Measurements from ENCODE around the gene CAV3. TPM values are rescaled to one million over a fixed set of nuclear protein-coding genes. Genes with fewer than 3 reads are reported as not detected.
"Not testable (repeated sequence)": the region's sequence is repeated elsewhere in the genome, so short reads cannot be mapped to it uniquely, and the experiment has no call there.

CAV3 gene
- polyA plus RNA-seq, result under 1 TPM in 2 of 4 donors, not detected in 2; 0.16 to 0.96 TPM
- long read RNA-seq, donor 1, result 0 reads
- long read RNA-seq, donor 2, result 0 reads
- long read RNA-seq, donor 3, result 0 reads
- long read RNA-seq, donor 4, result 0 reads
- long read RNA-seq, donor 5, partial matches to known transcripts, result 0 of 1 reads
- long read RNA-seq, donor 5, other reads (novel, unspliced or antisense), result 0 of 1 reads
- long read RNA-seq, donor 6, result 0 reads
- long read RNA-seq, donor 7, result 0 reads
- long read RNA-seq, donor 8, partial matches to known transcripts, result 0 of 4 reads
- long read RNA-seq, donor 8, other reads (novel, unspliced or antisense), result 0 of 4 reads
- long read RNA-seq, donor 9, result 0 reads
- long read RNA-seq, donor 10, partial matches to known transcripts, result 0 of 1 reads
- long read RNA-seq, donor 10, other reads (novel, unspliced or antisense), result 0 of 1 reads

- FAIRE-seq (no peak), DNase-seq (no peak)
- 73 to 80% (median 76%) methylated on average over 20 to 23 of the region's 23 CpGs for WGBS, 3 donors
- no peak within 1 kb of the TSS for H3K27ac ChIP-seq (ENCODE audit: low read depth in 1 of 3, low read length in 2 of 3)
- H3K4me1 ChIP-seq (ENCODE audit: control insufficient read depth in 3 of 3, insufficient read depth in 2 of 3, low read depth in 1 of 3, low read length in 2 of 3), result no peaks in the 10 kb centered on the region
- no peak within 1 kb of the TSS for H3K4me3 ChIP-seq (ENCODE audit: low read depth in 1 of 3, low read length in 3 of 3)
- no peaks in the 10 kb centered on the region for H3K27me3 ChIP-seq (ENCODE audit: control insufficient read depth in 3 of 3, insufficient read depth in 3 of 3, low read length in 3 of 3)
- H3K36me3 ChIP-seq (ENCODE audit: control insufficient read depth in 3 of 3, insufficient read depth in 2 of 3, low read depth in 1 of 3, low read length in 3 of 3), result no peaks in the 10 kb centered on the region
- H3K9me3 ChIP-seq (ENCODE audit: control insufficient read depth in 2 of 2, insufficient read depth in 1 of 2, low read depth in 1 of 2, low read length in 1 of 2), result no peaks in the 10 kb centered on the region
These were observed at the start of gene CAV3 for GRCh38 chr3:8733332-8734094. CAV3 (plus strand) TSS chr3:8733802; CDS start chr3:8733877, 75 bp downstream.

- not testable (repeated sequence) for H3K27me3 ChIP-seq (ENCODE audit: control insufficient read depth in 3 of 3, insufficient read depth in 3 of 3, low read length in 3 of 3); FAIRE-seq; H3K4me3 ChIP-seq (ENCODE audit: low read depth in 1 of 3, low read length in 3 of 3); H3K4me1 ChIP-seq (ENCODE audit: control insufficient read depth in 3 of 3, insufficient read depth in 2 of 3, low read depth in 1 of 3, low read length in 2 of 3); DNase-seq; H3K9me3 ChIP-seq (ENCODE audit: control insufficient read depth in 2 of 2, insufficient read depth in 1 of 2, low read depth in 1 of 2, low read length in 1 of 2); H3K36me3 ChIP-seq (ENCODE audit: control insufficient read depth in 3 of 3, insufficient read depth in 2 of 3, low read depth in 1 of 3, low read length in 3 of 3); H3K27ac ChIP-seq (ENCODE audit: low read depth in 1 of 3, low read length in 2 of 3)
- 75 to 87% (median 79%) methylated on average over 6 of the region's 6 CpGs for WGBS, 3 donors
These were observed 48.6 kb upstream of the CAV3 start for GRCh38 chr3:8684992-8685391.

DNA sequence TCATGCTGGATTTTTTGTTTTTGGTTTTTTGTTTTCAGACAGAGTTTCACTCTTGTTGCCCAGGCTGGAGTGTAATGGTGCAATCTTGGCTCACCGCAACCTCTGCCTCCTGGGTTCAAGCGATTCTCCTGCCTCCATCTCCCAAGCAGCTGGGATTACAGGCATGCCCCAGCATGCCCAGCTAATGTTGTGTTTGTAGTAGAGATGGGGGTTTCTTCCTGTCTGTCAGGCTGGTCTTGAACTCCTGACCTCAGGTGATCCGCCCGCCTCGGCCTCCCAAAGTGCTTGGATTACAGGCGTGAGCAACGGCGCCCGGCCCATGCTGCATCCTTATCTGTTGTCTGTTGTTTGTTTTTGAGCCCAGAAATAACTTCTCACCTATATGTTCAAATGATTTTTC lies 42.3 kb upstream of the CAV3 start:
- WGBS, 3 donors, result 69 to 89% (median 82%) methylated on average over 9 of the region's 9 CpGs

DNA sequence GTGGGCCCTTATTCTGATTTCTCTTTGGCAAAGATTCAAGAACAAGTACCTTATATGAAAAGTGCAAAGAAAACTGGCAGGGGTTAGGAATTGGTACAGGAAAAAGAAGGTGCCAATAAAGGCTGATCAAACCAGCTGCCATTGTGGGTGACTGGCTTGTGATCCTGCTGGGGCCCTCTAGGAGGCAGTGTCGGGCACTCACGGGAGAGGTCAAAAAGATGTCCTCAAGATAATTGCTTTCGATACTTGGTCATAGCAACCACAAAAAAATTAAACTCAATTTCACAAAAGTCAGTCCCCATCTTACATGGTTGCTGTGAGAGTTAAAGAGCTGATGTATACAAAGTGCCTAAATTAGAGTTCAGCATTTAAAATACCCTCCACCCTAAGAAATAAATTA lies 31.0 kb upstream of the CAV3 start:
- H3K27me3 ChIP-seq (ENCODE audit: control insufficient read depth in 3 of 3, insufficient read depth in 3 of 3, low read length in 3 of 3), result no peaks in the 10 kb centered on the region
- H3K27ac ChIP-seq (ENCODE audit: low read depth in 1 of 3, low read length in 2 of 3), result no peak overlapping the region
- H3K9me3 ChIP-seq (ENCODE audit: control insufficient read depth in 2 of 2, insufficient read depth in 1 of 2, low read depth in 1 of 2, low read length in 1 of 2), result peaks cover 0 to 4% of the 10 kb centered on the region in 2 donors
- no peaks in the 10 kb centered on the region for H3K4me1 ChIP-seq (ENCODE audit: control insufficient read depth in 3 of 3, insufficient read depth in 2 of 3, low read depth in 1 of 3, low read length in 2 of 3)
- FAIRE-seq, result no peak
- no peak for DNase-seq
- H3K4me3 ChIP-seq (ENCODE audit: low read depth in 1 of 3, low read length in 3 of 3), result no peak overlapping the region
- WGBS, 3 donors, result 27 to 40% (median 32%) methylated on average over 3 of the region's 3 CpGs
- no peaks in the 10 kb centered on the region for H3K36me3 ChIP-seq (ENCODE audit: control insufficient read depth in 3 of 3, insufficient read depth in 2 of 3, low read depth in 1 of 3, low read length in 3 of 3)

More for the DNA sequence above, 42.3 kb upstream of the CAV3 start:
- DNase-seq; H3K9me3 ChIP-seq (ENCODE audit: control insufficient read depth in 2 of 2, insufficient read depth in 1 of 2, low read depth in 1 of 2, low read length in 1 of 2); H3K36me3 ChIP-seq (ENCODE audit: control insufficient read depth in 3 of 3, insufficient read depth in 2 of 3, low read depth in 1 of 3, low read length in 3 of 3); H3K27ac ChIP-seq (ENCODE audit: low read depth in 1 of 3, low read length in 2 of 3); H3K4me1 ChIP-seq (ENCODE audit: control insufficient read depth in 3 of 3, insufficient read depth in 2 of 3, low read depth in 1 of 3, low read length in 2 of 3); H3K4me3 ChIP-seq (ENCODE audit: low read depth in 1 of 3, low read length in 3 of 3); FAIRE-seq; H3K27me3 ChIP-seq (ENCODE audit: control insufficient read depth in 3 of 3, insufficient read depth in 3 of 3, low read length in 3 of 3): not testable (repeated sequence)

GRCh38 chr3:8705575-8705974 lies 28.0 kb upstream of the CAV3 start:
- FAIRE-seq, result no peak

DNA sequence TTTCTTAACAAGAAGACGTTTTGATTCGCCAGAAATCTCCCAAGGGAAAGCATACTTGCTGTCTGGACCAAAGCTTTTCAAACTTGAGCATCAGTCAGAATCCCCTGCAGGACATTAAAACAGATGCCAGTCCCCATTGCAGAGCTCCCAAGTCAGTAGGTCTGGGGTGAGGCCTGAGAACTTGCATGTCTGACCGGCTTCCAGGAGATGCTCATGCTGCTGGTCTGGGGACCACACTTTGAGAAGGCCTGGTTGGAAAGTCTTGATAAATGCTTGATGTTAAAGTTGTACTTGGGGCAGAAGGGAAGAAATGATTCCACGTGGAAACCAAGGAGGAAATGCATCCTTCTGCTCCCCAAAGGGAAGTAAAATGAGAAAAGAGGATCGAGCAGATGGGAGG lies 24.3 kb upstream of the CAV3 start:
- H3K9me3 ChIP-seq (ENCODE audit: control insufficient read depth in 2 of 2, insufficient read depth in 1 of 2, low read depth in 1 of 2, low read length in 1 of 2), result no peaks in the 10 kb centered on the region
- FAIRE-seq (no peak), DNase-seq (no peak)
- no peaks in the 10 kb centered on the region for H3K27me3 ChIP-seq (ENCODE audit: control insufficient read depth in 3 of 3, insufficient read depth in 3 of 3, low read length in 3 of 3)
- H3K36me3 ChIP-seq (ENCODE audit: control insufficient read depth in 3 of 3, insufficient read depth in 2 of 3, low read depth in 1 of 3, low read length in 3 of 3), result no peaks in the 10 kb centered on the region
- WGBS, 3 donors, result 72 to 73% (median 72%) methylated on average over 5 of the region's 5 CpGs
- H3K27ac ChIP-seq (ENCODE audit: low read depth in 1 of 3, low read length in 2 of 3), result no peak overlapping the region
- H3K4me3 ChIP-seq (ENCODE audit: low read depth in 1 of 3, low read length in 3 of 3), result no peak overlapping the region
- no peaks in the 10 kb centered on the region for H3K4me1 ChIP-seq (ENCODE audit: control insufficient read depth in 3 of 3, insufficient read depth in 2 of 3, low read depth in 1 of 3, low read length in 2 of 3)

More at GRCh38 chr3:8705575-8705974, 28.0 kb upstream of the CAV3 start:
- 73 to 77% (median 75%) methylated on average over 3 of the region's 3 CpGs for WGBS, 3 donors
- no peaks in the 10 kb centered on the region for H3K36me3 ChIP-seq (ENCODE audit: control insufficient read depth in 3 of 3, insufficient read depth in 2 of 3, low read depth in 1 of 3, low read length in 3 of 3)
- DNase-seq, result no peak
- no peak overlapping the region for H3K27ac ChIP-seq (ENCODE audit: low read depth in 1 of 3, low read length in 2 of 3)
- H3K27me3 ChIP-seq (ENCODE audit: control insufficient read depth in 3 of 3, insufficient read depth in 3 of 3, low read length in 3 of 3), result no peaks in the 10 kb centered on the region
- no peak overlapping the region for H3K4me3 ChIP-seq (ENCODE audit: low read depth in 1 of 3, low read length in 3 of 3)
- H3K4me1 ChIP-seq (ENCODE audit: control insufficient read depth in 3 of 3, insufficient read depth in 2 of 3, low read depth in 1 of 3, low read length in 2 of 3), result no peaks in the 10 kb centered on the region
- no peaks in the 10 kb centered on the region for H3K9me3 ChIP-seq (ENCODE audit: control insufficient read depth in 2 of 2, insufficient read depth in 1 of 2, low read depth in 1 of 2, low read length in 1 of 2)

DNA sequence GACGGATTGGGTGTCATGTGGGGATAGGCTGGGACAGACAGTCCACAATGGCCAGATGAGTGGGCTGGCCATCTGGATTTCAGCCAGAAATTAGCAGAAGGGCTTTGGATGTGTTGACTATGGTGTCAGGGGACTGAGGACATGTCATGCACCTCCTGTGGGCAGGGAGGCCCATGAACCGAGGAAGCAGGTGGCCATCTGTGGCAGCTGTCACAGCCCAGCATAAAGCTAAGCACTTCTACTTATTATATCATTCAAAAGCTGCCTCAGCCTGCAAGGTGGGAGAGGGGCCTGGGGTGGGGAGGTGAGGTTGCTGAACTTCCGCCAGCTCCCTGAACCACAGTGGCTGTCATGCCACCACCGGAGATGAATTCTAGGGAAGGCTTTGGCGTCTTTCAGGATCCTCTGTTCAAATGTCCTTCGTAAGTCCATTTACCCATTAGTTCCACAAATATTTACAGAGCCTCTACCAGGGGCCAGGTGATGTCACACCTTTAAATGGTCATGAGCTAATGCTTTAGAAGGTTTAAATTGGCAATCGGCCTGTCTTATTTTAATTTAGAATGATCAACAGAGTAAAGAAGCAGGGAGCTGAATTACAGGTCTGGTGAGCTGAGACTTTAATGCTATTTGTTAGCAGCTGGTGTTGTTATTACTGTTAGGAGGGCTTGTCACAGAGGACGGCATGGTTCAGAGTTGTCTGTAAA lies 23.6 kb upstream of the CAV3 start:
- H3K27me3 ChIP-seq (ENCODE audit: control insufficient read depth in 3 of 3, insufficient read depth in 3 of 3, low read length in 3 of 3), result no peaks in the 10 kb centered on the region
- 68 to 78% (median 71%) methylated on average over 8 of the region's 8 CpGs for WGBS, 3 donors

More for the DNA sequence above, 23.6 kb upstream of the CAV3 start:
- no peak overlapping the region for H3K27ac ChIP-seq (ENCODE audit: low read depth in 1 of 3, low read length in 2 of 3)
- H3K36me3 ChIP-seq (ENCODE audit: control insufficient read depth in 3 of 3, insufficient read depth in 2 of 3, low read depth in 1 of 3, low read length in 3 of 3), result no peaks in the 10 kb centered on the region
- H3K9me3 ChIP-seq (ENCODE audit: control insufficient read depth in 2 of 2, insufficient read depth in 1 of 2, low read depth in 1 of 2, low read length in 1 of 2), result no peaks in the 10 kb centered on the region
- no peaks in the 10 kb centered on the region for H3K4me1 ChIP-seq (ENCODE audit: control insufficient read depth in 3 of 3, insufficient read depth in 2 of 3, low read depth in 1 of 3, low read length in 2 of 3)
- DNase-seq (no peak), FAIRE-seq (no peak)
- no peak overlapping the region for H3K4me3 ChIP-seq (ENCODE audit: low read depth in 1 of 3, low read length in 3 of 3)
